Activated T-helper 1 cell treated with anti-CD3 and anti-CD28 coated beads, Interleukin-12 subunit alpha, Interleukin-12 subunit beta, Interleukin-2, Interleukin-4 antibody, amounts not matched to agents 30 ng/mL and 10 ng/mL and 1 ng/mL, durations not matched to agents 14 hours and 24 hours and 36 hours (primary cell): ENCODE data around the gene THSD7A. TPM values are rescaled to one million over a fixed set of nuclear protein-coding genes. Genes with fewer than 3 reads are reported as not detected.

Experiments
- DNase-seq: peaks from one replicate; pipeline ENCODE4 v3.0.0; 2021; ENCODE audit warnings: low spot score
- H3K27ac Mint-ChIP-seq: one replicate; pipeline ENCODE4 v1.8.0; 2021; ENCODE audit warnings: mild to moderate bottlenecking, mixed read lengths
- H3K27me3 Mint-ChIP-seq: one replicate; pipeline ENCODE4 v1.8.0; 2022; ENCODE audit warnings: mild to moderate bottlenecking, moderate library complexity, mixed read lengths; ENCODE audit not compliant: insufficient read depth
- H3K36me3 Mint-ChIP-seq: one replicate; pipeline ENCODE4 v1.8.0; 2021; ENCODE audit warnings: low read depth, mixed read lengths
- H3K4me1 Mint-ChIP-seq: one replicate; pipeline ENCODE4 v1.8.0; 2021; ENCODE audit warnings: low read depth, mixed read lengths
- H3K4me3 Mint-ChIP-seq: one replicate; pipeline ENCODE4 v1.8.0; 2021; ENCODE audit warnings: mild to moderate bottlenecking, moderate library complexity, mixed read lengths
- H3K9me3 Mint-ChIP-seq: one replicate; pipeline ENCODE4 v1.8.0; 2021; ENCODE audit warnings: mixed read lengths
- intact Hi-C: fragments of 100-400 bp; cut with micrococcal nuclease; formaldehyde crosslinking; loops from one replicate; pipeline ENCODE4 v1.15.1; 2024
- total RNA-seq: library from RNA; stranded (reverse); gene quantifications from 2 replicates; pipeline ENCODE4 v1.2.3, GENCODE V29; 2022

The THSD7A gene
- total RNA-seq, 1 donor from 2014 or later: not detected

DNA sequence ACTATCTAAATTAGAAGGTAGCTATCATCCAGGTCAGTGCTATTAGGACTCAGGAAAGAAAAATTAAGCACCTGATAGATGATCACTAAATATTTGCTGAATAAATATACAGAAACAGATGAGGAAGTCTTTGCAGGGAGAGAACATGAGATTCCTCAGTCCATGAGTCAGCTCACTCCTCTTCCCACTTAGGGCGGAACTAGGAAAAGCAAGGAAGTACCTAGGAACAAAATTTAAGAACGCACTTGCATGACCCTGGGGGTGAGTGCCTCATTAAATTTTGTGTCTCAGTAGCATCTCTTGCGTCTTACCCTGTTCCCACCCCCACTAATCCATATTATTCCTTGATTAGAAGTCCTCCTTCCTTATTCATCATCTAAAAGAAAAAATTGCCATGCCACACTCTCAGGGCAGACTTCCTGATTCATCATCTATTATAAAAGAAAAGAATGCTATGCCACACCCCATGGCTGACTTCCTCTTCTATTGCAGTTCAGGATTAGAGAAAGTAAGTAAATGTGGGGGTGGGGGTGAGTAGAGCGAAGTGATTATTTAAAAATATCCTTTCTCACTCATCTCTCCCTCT lies 208.8 kb downstream of the THSD7A start:
- no peaks in the 10 kb centered on the region for H3K36me3 Mint-ChIP-seq
- no peak overlapping the region for H3K27ac Mint-ChIP-seq
- no peaks in the 10 kb centered on the region for H3K27me3 Mint-ChIP-seq
- H3K9me3 Mint-ChIP-seq: no peaks in the 10 kb centered on the region
- H3K4me3 Mint-ChIP-seq: no peak overlapping the region
- intact Hi-C loops: no loop called here
- DNase-seq: no peak
- no peaks in the 10 kb centered on the region for H3K4me1 Mint-ChIP-seq

DNA sequence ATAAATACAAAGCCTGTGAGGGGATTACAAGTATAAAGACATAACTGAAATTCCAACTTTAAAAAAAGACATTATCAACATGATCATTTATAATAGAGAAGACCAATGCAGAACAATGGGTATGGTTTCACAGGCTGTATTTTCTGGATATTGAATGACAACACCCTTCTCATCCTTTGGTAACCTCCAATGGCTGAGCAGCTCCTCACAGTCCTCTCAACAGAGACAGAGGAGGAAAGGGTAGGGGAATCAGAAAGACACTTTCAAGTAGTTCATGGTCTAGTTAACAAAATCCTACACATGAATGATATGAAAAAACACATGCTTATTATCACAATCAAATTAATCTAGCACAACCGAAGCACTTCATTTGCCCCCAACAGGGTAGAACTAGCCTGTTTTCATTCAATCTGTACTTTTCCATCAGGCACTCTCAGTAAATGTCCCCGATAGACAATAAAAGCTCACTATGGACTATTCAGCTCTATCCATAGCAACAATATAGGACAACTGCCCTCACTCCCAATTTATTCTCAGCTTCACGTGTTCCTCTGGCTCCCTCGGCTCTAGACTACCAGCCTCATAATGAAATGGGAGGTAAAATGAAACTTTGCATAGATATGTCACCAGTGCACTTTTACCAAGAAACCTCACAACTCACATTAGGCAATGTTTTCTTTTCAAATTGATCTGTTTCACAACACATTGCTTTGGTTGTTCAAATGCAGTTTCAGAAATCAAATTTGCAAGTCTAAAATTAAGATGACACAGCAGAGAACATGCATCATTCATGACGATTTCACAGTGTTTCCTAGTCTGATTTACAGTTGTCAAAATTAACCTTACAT lies 211.4 kb downstream of the THSD7A start:
- H3K4me3 Mint-ChIP-seq: no peak overlapping the region
- no peaks in the 10 kb centered on the region for H3K27me3 Mint-ChIP-seq
- H3K4me1 Mint-ChIP-seq: no peaks in the 10 kb centered on the region

DNA sequence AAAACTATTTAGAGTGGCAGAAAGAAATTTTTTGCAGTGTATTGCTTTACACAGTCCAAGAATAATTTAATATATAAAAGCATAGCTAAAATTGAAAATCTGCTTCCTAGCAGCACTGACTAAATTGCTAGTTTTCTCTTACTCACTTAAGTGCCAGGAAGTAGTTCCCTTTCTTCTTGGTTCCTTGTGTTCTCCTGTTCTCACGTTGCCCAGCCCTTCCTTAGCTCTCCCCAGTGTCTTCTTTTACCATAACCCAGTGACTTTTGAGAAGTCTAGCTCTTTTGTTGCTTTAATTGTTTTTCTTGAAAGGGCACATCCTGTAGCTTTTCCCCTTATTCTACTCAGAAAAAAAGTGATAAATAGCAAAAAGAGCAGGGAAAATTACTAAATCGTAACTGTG lies 215.5 kb downstream of the THSD7A start:
- no peaks in the 10 kb centered on the region for H3K4me1 Mint-ChIP-seq
- no peak overlapping the region for H3K4me3 Mint-ChIP-seq
- no peak for DNase-seq
- no peaks in the 10 kb centered on the region for H3K27me3 Mint-ChIP-seq
- no peaks in the 10 kb centered on the region for H3K36me3 Mint-ChIP-seq
- no peak overlapping the region for H3K27ac Mint-ChIP-seq
- intact Hi-C loops: no loop called here
- H3K9me3 Mint-ChIP-seq: no peaks in the 10 kb centered on the region

More for the DNA sequence above, 211.4 kb downstream of the THSD7A start:
- intact Hi-C loops: no loop called here
- no peaks in the 10 kb centered on the region for H3K36me3 Mint-ChIP-seq
- H3K9me3 Mint-ChIP-seq: no peaks in the 10 kb centered on the region
- DNase-seq: no peak
- H3K27ac Mint-ChIP-seq: no peak overlapping the region

DNA sequence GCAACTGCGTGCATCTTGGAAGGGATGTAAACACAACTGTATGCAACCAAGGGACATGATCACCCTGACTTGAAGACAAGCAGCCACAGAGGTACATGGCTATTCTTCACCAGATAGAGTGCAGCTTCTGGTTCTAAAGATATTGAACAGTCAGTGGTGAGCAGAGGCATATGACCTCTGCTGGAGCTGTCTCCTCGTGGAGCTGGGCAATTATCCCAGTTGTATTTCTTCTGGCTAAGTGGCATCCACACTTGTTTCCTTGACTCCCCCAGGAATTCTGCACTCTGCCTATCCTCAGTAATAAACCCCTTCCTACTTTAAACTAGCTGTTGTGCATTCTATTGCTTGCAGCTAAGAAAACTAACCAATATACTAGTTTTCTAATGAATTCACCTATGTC lies 216.8 kb downstream of the THSD7A start:
- Mint-ChIP-seq H3K36me3 (no peaks in the 10 kb centered on the region), H3K27ac (no peak overlapping the region), H3K4me1 (no peaks in the 10 kb centered on the region), H3K4me3 (no peak overlapping the region), H3K9me3 (no peaks in the 10 kb centered on the region), H3K27me3 (no peaks in the 10 kb centered on the region)
- no peak for DNase-seq
- intact Hi-C loops: no loop called here

DNA sequence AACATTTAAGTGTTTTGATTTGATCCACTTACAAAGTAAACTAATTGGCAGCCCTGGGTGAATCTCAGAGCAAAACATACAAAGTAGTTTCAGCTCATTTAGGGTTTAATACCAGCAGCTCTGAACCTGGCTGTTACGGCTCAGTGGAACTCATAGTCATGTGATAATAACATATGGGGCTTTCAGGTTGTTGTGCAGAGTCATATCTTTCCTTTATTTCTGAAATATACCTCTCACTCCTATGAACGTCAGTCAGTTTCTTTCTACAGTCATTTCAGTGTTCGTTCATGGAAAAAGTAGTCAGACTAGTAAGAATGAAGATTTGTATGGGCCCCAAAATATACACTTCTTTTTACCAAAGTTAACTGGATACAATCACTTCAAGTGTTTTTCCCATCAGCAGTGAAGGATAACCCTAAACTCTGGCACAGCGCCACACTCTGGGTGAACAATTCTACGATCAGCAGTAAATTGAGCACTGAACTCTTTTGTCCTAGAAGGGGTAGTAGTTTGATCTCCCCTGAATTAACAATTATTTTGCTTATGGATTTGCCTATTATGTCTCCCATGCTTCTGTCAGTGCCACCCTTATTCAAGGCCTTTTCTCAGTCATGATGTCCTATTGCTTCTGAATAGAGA lies 218.6 kb downstream of the THSD7A start:
- Mint-ChIP-seq H3K4me3 (no peak overlapping the region), H3K27me3 (no peaks in the 10 kb centered on the region), H3K36me3 (no peaks in the 10 kb centered on the region), H3K4me1 (no peaks in the 10 kb centered on the region), H3K27ac (no peak overlapping the region), H3K9me3 (no peaks in the 10 kb centered on the region)
- no peak for DNase-seq
- intact Hi-C loops: no loop called here

DNA sequence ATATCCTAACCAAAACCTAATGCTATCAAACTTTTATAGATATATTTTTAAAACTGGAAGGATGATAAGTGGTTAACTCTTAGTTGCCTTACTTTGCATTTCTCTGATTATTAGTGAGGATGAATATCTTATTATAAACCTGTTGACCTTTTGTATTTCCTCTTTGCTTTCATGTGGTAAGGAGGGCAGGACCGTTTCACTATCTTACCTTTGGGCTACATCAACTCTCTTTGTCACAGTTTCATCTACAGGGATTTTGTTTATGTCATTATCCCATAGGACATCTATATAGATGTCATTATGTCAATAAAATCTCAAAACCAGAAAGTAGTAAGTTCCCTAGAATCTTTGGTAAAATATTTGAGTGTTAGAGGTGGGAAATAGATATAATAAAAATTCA lies 219.3 kb downstream of the THSD7A start:
- Mint-ChIP-seq H3K4me3 (no peak overlapping the region), H3K4me1 (no peaks in the 10 kb centered on the region), H3K36me3 (no peaks in the 10 kb centered on the region), H3K27ac (no peak overlapping the region), H3K9me3 (no peaks in the 10 kb centered on the region), H3K27me3 (no peaks in the 10 kb centered on the region)
- no peak for DNase-seq
- intact Hi-C loops: no loop called here

DNA sequence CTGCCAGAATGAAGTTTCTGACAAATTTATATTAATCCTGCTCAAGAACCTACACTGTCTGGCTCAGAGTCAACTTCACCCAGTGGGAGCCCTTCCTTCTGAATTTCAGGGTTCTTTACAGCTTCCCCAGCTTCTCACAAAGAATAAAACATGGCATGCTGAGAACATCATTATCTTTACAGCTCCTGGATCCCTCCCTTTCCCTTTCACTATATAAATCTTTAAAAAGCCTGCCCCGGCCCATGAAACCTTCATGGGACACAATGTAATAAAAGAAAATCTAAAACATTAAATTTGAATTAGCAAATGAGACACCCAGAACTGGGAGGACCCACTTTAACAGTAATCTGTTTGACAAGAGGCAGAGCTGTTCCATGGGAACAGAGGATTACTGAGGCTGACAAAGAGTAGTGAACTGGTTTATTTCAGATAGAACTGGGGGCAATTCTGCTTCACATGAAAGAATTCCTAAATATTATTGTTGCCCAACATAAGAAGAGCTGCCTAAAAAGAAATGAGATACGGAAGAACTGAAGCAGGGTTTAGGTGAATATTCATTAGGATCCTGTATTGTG lies 222.8 kb downstream of the THSD7A start:
- intact Hi-C loops: no loop called here
- H3K27ac Mint-ChIP-seq: no peak overlapping the region
- no peak for DNase-seq
- H3K9me3 Mint-ChIP-seq: no peaks in the 10 kb centered on the region
- no peak overlapping the region for H3K4me3 Mint-ChIP-seq
- no peaks in the 10 kb centered on the region for H3K36me3 Mint-ChIP-seq
- no peaks in the 10 kb centered on the region for H3K4me1 Mint-ChIP-seq
- H3K27me3 Mint-ChIP-seq: no peaks in the 10 kb centered on the region

DNA sequence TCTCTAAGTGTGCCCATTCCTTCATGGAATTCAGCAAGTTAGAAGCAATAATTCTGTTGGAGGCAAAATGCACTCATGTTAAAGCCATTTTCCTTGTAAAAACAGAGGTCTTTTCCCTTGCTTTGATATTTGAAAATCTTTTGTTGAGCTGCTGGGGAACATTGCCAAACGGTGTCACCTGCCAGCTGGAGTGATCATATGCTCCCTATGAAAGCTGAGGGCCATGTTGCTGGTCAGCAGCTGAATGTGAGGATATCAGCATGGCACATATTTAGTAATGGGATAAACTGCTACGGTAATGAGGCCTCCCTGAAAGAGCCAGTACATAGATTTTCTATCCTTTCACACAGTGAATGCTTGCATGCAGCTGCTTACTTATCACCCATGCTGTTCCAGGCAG lies 224.3 kb downstream of the THSD7A start:
- Mint-ChIP-seq H3K4me1 (no peaks in the 10 kb centered on the region), H3K27ac (no peak overlapping the region)
- intact Hi-C loops: no loop called here

DNA sequence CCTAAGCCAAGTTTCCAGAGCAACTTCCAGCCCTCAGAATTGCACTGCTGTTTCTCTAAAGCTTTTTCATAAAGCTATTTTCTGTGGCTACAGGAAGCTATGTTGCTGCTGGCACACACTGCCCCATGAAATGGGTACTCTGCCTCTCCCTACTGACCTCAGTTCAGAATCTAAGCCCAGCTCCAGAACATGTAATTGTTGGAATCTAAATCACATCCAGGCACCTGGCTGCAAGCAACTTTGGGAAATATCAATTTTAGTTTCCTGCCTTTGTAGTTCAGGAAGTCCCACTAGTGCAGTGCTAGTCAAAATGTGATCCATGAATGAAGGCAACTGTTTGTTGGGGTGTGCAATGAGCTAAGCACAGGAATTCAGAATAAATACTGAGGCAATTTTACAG lies 226.2 kb downstream of the THSD7A start:
- intact Hi-C loops: no loop called here
- Mint-ChIP-seq H3K4me3 (no peak overlapping the region), H3K27ac (no peak overlapping the region), H3K36me3 (no peaks in the 10 kb centered on the region), H3K9me3 (peaks cover 4% of the 10 kb centered on the region), H3K27me3 (no peaks in the 10 kb centered on the region), H3K4me1 (no peaks in the 10 kb centered on the region)
- DNase-seq: no peak

More for the DNA sequence above, 224.3 kb downstream of the THSD7A start:
- Mint-ChIP-seq H3K27me3 (no peaks in the 10 kb centered on the region), H3K9me3 (no peaks in the 10 kb centered on the region), H3K36me3 (no peaks in the 10 kb centered on the region), H3K4me3 (no peak overlapping the region)
- no peak for DNase-seq

DNA sequence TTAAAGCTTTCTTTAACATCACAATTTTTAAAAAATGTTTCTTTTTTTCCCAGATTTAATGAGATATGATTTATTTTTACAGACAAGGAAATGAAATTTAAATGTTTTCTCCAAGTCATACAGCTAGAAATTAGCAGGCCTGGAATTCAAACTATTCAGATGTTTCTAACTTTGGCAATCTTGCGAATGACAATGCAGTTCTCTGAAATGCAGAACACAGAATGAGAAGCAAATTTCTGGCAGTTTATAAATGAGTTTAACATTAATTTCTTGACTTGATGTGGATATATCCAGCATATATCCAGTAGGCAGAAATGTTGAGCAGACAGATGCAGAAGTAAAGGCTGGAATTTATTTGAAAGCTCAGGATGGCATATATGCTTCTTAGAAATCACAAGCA lies 227.5 kb downstream of the THSD7A start:
- intact Hi-C loops: no loop called here
- H3K9me3 Mint-ChIP-seq: peaks cover 6% of the 10 kb centered on the region

DNA sequence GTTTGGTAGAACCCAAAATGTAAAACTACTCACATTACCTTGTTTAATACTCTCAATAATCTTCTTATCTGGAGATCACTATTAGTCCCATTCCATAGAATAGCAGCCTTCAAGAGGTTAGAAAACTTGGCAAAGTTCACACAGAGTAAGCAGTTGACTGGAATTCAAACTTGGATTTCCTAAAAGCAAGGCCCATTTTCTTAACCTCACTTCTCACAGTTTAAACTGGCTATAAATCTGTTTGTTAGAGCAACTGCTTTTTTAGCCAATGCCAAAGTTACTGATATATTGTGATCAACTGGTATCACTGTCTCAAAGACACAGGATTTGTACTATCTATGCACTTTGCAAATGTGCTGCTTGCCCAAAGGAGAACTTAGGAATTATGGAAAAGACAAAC lies 230.2 kb downstream of the THSD7A start:
- DNase-seq: no peak
- H3K4me1 Mint-ChIP-seq: no peaks in the 10 kb centered on the region
- no peaks in the 10 kb centered on the region for H3K36me3 Mint-ChIP-seq
- no peak overlapping the region for H3K4me3 Mint-ChIP-seq
- no peaks in the 10 kb centered on the region for H3K27me3 Mint-ChIP-seq
- intact Hi-C loops: no loop called here
- H3K9me3 Mint-ChIP-seq: peaks cover 11% of the 10 kb centered on the region
- H3K27ac Mint-ChIP-seq: no peak overlapping the region

More for the DNA sequence above, 227.5 kb downstream of the THSD7A start:
- Mint-ChIP-seq H3K27ac (no peak overlapping the region), H3K27me3 (no peaks in the 10 kb centered on the region), H3K4me3 (no peak overlapping the region), H3K36me3 (no peaks in the 10 kb centered on the region), H3K4me1 (no peaks in the 10 kb centered on the region)
- no peak for DNase-seq

DNA sequence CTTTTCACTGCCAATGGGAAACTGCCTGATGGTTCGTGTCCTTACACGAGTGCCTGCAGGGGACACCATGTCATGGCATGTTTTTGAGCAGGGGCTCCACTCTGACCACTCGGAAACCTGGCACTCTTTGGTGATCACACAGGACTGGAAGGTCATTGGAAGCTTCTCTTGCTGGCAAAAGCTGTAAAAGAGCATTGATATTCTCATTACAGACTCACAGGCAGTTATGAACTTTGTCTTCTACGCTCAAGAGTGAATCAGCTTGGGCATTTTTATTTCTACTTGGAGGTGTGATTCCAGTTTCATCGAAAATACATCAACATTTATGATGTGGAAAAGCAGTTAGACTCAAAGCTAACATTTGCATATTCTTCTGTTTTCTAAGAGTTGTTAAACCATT lies 238.7 kb downstream of the THSD7A start:
- H3K9me3 Mint-ChIP-seq: peaks cover 3% of the 10 kb centered on the region
- H3K36me3 Mint-ChIP-seq: no peaks in the 10 kb centered on the region
- H3K27ac Mint-ChIP-seq: no peak overlapping the region
- DNase-seq: no peak
- H3K27me3 Mint-ChIP-seq: no peaks in the 10 kb centered on the region
- H3K4me3 Mint-ChIP-seq: no peak overlapping the region
- H3K4me1 Mint-ChIP-seq: no peaks in the 10 kb centered on the region
- intact Hi-C loops: no loop called here

DNA sequence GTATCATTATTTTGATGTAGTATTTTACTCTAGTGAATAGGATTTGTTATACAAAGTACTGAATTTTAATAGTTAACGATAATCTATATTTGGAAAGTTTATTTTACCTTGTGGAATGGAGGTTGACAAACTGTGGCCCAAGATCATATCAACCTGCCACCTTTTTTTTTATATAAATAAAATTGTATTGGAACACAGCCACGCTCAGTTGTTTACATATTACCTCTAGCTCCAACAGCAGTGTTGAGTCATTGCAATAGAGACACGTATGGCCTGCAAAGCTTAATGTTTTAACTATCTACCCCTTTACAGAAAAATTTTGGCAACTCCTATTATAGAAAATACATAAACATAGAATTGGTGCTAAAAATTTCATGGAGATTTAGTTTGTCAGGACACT lies 239.3 kb downstream of the THSD7A start:
- intact Hi-C loops: no loop called here
- H3K27ac Mint-ChIP-seq: no peak overlapping the region
- H3K9me3 Mint-ChIP-seq: no peaks in the 10 kb centered on the region
- no peak overlapping the region for H3K4me3 Mint-ChIP-seq
- no peaks in the 10 kb centered on the region for H3K4me1 Mint-ChIP-seq
- no peaks in the 10 kb centered on the region for H3K36me3 Mint-ChIP-seq
- no peak for DNase-seq
- no peaks in the 10 kb centered on the region for H3K27me3 Mint-ChIP-seq
